ENCODE data around the gene GLIS2.

DNA sequence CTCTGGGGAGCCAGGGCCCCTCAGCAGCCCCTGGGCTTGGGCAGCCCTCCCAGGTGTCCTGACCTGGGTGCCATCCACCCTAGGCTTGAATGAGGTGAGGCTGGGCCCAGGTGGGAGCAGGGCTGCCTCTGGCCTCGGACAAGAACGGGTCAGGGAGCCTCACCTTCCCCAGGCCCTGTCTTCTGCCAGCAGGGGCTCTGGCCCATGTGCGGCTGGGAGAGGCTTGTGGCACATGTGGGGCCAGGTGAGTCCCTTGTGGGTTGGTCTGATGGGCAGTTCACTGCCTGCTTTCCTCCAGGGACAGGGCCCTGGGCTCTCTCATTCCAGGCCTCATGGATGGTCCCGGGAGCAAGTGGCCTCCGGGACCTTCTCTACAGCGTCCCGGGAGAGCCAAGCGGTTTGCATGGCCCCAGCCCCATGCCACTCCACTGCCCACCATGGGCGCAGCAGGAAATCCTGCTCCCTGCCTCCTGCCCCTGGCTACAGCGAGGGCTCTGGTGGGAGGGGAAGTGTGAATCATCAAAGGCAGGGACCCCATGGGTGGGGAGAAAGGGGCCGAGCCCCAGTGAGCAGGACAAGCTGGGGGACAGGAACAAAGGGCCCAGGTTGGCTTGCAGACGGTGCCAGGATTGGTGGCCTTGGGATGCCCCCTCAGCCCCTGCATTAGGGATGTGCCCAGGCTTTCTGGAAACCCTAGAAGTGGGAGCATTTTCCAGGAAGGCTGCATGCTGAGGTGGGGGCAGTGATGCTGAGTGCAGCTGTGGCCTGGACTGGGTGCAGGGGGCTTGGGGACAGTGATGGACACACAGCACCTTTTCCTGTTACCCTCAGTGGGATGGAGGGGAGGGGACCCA is 68.0 kb downstream of the GLIS2 start:
- no peak for TF ChIP-seq POLR2A (IDR thresholded peaks at IDR 0.05)
- TF ChIP-seq, protein P1, sequence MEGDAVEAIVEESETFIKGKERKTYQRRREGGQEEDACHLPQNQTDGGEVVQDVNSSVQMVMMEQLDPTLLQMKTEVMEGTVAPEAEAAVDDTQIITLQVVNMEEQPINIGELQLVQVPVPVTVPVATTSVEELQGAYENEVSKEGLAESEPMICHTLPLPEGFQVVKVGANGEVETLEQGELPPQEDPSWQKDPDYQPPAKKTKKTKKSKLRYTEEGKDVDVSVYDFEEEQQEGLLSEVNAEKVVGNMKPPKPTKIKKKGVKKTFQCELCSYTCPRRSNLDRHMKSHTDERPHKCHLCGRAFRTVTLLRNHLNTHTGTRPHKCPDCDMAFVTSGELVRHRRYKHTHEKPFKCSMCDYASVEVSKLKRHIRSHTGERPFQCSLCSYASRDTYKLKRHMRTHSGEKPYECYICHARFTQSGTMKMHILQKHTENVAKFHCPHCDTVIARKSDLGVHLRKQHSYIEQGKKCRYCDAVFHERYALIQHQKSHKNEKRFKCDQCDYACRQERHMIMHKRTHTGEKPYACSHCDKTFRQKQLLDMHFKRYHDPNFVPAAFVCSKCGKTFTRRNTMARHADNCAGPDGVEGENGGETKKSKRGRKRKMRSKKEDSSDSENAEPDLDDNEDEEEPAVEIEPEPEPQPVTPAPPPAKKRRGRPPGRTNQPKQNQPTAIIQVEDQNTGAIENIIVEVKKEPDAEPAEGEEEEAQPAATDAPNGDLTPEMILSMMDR (IDR thresholded peaks at IDR 0.05): no peak

All from vagina (tissue), 2 donors.